ENCODE data around the gene NRIP2. TPM values are rescaled to one million over a fixed set of nuclear protein-coding genes. Genes with fewer than 3 reads are reported as not detected.

Gene NRIP2
- total and polyA plus RNA-seq, 7 donors = 0.33 to 10.0 (median 1.3) TPM; not detected in 1

DNA sequence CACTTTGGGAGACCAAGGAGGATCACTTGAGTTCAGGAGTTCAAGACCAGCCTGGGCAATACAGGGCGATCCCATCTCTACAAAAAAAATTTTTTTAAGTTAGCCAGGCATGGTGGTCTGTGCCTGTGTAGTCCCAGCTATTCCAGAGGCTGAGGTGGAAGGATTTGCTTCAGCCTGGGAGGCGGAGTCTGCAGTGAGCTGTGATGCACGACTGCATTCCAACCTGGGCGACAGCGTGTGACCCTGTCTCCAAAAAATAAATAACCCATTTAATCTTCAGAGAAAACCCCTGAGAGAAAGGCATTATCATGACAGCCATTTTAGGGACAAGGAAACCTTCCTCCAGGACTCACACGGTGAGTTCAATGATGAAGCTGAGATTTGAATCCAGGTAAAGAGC, 43.7 kb downstream of the NRIP2 start:
- Histone ChIP-seq H3K36me3 (no peaks in the 10 kb centered on the region), H3K27ac (no peak overlapping the region), H3K9me3 (no peaks in the 10 kb centered on the region), H3K4me1 (peaks cover 0 to 10% (median 5%) of the 10 kb centered on the region in 4 donors), H3K27me3 (no peaks in the 10 kb centered on the region), H3K4me3 (no peak overlapping the region)
- intact Hi-C loops (cut with DNase I) = no loop called here
- WGBS, 2 donors = 91 to 92% methylated on average over 6 of the region's 6 CpGs
- DNase-seq = no peak
- TF ChIP-seq EP300 (IDR thresholded peaks at IDR 0.05) = no peak
- TF ChIP-seq, protein P1, sequence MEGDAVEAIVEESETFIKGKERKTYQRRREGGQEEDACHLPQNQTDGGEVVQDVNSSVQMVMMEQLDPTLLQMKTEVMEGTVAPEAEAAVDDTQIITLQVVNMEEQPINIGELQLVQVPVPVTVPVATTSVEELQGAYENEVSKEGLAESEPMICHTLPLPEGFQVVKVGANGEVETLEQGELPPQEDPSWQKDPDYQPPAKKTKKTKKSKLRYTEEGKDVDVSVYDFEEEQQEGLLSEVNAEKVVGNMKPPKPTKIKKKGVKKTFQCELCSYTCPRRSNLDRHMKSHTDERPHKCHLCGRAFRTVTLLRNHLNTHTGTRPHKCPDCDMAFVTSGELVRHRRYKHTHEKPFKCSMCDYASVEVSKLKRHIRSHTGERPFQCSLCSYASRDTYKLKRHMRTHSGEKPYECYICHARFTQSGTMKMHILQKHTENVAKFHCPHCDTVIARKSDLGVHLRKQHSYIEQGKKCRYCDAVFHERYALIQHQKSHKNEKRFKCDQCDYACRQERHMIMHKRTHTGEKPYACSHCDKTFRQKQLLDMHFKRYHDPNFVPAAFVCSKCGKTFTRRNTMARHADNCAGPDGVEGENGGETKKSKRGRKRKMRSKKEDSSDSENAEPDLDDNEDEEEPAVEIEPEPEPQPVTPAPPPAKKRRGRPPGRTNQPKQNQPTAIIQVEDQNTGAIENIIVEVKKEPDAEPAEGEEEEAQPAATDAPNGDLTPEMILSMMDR (IDR thresholded peaks at IDR 0.05) = no peak
- TF ChIP-seq POLR2AphosphoS5 (IDR thresholded peaks at IDR 0.05) = no peak
- TF ChIP-seq POLR2A (IDR thresholded peaks at IDR 0.05) = no peak

DNA sequence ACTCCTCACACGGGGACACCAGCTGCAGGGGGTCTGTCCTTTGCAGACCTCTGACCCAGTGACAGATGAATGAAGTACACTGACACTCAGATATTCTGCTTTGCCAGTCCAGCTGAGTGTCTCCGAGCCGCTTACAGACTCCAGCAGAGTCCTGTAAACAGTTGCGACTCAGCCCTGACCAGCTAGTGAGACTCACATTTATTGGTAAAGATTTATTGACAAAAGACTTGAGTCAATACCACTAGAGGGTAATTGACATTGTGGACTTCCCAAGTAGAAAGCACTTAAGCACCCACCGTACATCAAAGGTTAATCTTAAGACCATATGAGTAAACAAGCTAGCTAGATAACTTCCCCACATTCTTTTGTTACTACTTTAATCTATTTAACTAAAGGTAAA, 49.8 kb downstream of the NRIP2 start:
- intact Hi-C loops (cut with DNase I) = no loop called here
- H3K4me3 ChIP-seq = no peak overlapping the region
- WGBS, 2 donors = 13 to 59% methylated on average over 5 of the region's 5 CpGs
- no peaks in the 10 kb centered on the region for H3K36me3 ChIP-seq
- no peak for DNase-seq
- H3K4me1 ChIP-seq = peaks cover 0 to 11% (median 10%) of the 10 kb centered on the region in 4 donors
- TF ChIP-seq, protein P1 (IDR thresholded peaks at IDR 0.05) = no peak
- no peak for TF ChIP-seq EP300 (IDR thresholded peaks at IDR 0.05)
- no peak for TF ChIP-seq POLR2A (IDR thresholded peaks at IDR 0.05)
- TF ChIP-seq POLR2AphosphoS5 (IDR thresholded peaks at IDR 0.05) = no peak
- no peak overlapping the region for H3K27ac ChIP-seq
- H3K27me3 ChIP-seq = peaks cover 0 to 6% (median 0%) of the 10 kb centered on the region in 3 donors
- H3K9me3 ChIP-seq = no peaks in the 10 kb centered on the region

DNA sequence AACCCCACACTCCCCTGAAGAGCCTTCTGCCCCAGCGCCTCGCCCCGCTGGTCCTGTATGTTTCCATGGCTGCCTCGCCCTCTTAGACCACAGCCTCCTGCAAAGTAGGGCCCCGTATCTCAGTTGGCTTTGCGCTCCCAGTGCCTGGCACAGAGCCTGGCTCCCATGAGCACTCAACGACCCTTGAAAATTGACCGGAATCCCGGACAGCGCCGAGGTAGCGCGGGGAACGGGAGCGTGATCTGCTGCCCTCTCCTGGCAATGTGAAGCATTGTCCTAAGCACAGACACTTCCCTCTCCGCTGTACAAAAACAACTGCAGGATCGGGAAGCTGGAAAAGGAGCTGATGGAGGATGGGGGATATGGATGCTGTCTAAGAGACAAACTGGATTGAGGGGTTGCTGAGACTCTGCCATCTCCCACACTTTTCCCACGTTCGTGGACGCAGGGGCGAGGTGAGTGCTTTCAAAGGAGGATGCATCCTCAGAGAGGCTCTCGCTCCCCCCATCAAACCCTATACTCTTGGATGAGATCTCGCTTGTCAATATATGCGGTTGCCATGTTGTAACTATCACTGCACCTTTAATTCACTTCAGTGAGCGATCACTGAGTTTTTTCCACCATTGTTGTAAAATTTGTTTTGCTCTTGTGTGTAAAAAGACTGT, 50.8 kb downstream of the NRIP2 start:
- WGBS, 2 donors = 7 to 14% methylated on average over 25 of the region's 25 CpGs
- intact Hi-C loops (cut with DNase I) = loop anchor here (5.0 kb wide), 1 partner anchor 102 kb away; no protein-coding TSS in a partner anchor
- H3K4me1 ChIP-seq = peaks cover 0 to 11% (median 10%) of the 10 kb centered on the region in 4 donors
- no peaks in the 10 kb centered on the region for H3K9me3 ChIP-seq
- peak overlapping the region in 3 of 4 donors; percentile 24 to 34 (median 25) for H3K4me3 ChIP-seq
- H3K36me3 ChIP-seq = no peaks in the 10 kb centered on the region
- no peak overlapping the region for H3K27ac ChIP-seq
- peaks cover 0 to 6% (median 0%) of the 10 kb centered on the region in 3 donors for H3K27me3 ChIP-seq
- TF ChIP-seq EP300 (IDR thresholded peaks at IDR 0.05) = no peak
- no peak for TF ChIP-seq POLR2AphosphoS5 (IDR thresholded peaks at IDR 0.05)
- TF ChIP-seq, protein P1 (IDR thresholded peaks at IDR 0.05) = peak; percentile 59 to 89 (median 81)
- no peak for TF ChIP-seq POLR2A (IDR thresholded peaks at IDR 0.05)
- DNase-seq = peak; percentile 79

DNA sequence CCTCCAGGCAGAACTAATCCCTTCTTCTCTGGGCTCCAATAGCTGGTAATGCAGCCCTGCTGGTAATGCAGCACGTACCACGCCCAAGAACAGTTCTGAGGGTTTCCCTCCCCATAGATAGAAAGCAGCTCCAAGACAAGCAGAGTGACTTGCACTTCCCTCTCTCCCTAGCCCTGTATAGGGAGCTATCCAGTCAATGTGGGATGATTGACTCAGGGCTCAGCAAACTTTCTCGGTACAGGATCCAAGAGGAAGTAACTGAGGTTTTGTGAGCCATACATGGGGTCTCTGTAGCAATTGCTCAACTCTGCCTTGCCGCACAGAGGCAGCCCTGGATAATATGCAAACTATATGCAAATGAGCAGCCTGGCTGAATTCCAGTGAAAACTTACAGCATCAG, 55.6 kb downstream of the NRIP2 start:
- intact Hi-C loops (cut with DNase I) = no loop called here
- no peak for TF ChIP-seq POLR2A (IDR thresholded peaks at IDR 0.05)
- no peak for TF ChIP-seq POLR2AphosphoS5 (IDR thresholded peaks at IDR 0.05)
- TF ChIP-seq, protein P1 (IDR thresholded peaks at IDR 0.05) = no peak
- TF ChIP-seq EP300 (IDR thresholded peaks at IDR 0.05) = no peak
- no peaks in the 10 kb centered on the region for H3K9me3 ChIP-seq
- H3K4me3 ChIP-seq = no peak overlapping the region
- no peak for DNase-seq
- no peaks in the 10 kb centered on the region for H3K36me3 ChIP-seq
- no peak overlapping the region for H3K27ac ChIP-seq
- peaks cover 0 to 6% (median 0%) of the 10 kb centered on the region in 3 donors for H3K27me3 ChIP-seq
- peaks cover 0 to 10% (median 9%) of the 10 kb centered on the region in 4 donors for H3K4me1 ChIP-seq
- WGBS, 2 donors = 14 to 52% methylated on average over 4 of the region's 4 CpGs
